ENCODE measurements around the gene TRPM3.

DNA sequence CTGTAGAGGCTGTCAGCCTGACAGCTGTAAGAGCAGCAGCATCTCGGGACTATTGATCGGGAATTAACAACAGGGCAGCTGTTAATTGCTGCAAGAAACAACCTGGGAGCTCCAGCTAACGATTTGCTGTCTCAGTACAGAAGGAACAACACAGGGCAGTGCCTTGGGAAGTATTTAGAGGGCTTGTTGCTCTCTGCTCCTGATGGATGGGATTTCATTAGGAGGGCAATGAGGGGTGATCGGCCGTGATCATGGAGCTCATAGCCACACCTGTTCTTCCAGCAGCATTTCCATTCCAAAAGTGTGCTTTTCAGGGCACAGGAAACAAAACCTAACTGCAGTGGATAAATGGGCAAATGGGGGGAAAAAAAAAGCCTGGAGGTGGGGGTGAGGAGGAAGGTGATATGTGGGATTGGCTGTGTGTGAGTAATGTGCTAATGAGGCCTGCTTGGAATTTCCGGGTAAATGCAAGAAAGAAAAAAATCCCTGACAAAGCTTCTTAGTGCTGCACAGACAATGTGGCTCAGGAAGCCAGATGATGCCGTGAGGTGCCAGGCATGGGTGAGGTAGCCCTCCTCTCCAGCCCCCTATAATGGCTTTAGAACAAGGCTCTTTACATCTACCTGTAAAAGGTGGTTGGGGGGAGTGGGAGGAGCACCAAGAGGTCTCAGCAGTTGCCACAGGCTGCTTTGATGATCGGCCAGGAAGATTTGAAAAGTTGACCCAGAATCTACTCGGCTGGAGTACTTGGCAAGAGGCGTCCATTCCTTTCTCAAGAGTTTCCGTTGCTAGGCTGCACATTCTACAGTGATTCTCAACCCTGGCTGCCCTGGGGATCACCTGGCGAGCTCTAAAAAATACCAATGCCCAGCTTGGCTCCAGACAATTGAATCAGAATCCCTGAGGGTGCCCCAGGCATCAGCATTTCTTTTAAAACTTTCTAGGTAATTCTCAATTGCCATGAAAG, 567.4 kb downstream of the TRPM3 start:
- TF ChIP-seq, protein P1, sequence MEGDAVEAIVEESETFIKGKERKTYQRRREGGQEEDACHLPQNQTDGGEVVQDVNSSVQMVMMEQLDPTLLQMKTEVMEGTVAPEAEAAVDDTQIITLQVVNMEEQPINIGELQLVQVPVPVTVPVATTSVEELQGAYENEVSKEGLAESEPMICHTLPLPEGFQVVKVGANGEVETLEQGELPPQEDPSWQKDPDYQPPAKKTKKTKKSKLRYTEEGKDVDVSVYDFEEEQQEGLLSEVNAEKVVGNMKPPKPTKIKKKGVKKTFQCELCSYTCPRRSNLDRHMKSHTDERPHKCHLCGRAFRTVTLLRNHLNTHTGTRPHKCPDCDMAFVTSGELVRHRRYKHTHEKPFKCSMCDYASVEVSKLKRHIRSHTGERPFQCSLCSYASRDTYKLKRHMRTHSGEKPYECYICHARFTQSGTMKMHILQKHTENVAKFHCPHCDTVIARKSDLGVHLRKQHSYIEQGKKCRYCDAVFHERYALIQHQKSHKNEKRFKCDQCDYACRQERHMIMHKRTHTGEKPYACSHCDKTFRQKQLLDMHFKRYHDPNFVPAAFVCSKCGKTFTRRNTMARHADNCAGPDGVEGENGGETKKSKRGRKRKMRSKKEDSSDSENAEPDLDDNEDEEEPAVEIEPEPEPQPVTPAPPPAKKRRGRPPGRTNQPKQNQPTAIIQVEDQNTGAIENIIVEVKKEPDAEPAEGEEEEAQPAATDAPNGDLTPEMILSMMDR (IDR thresholded peaks at IDR 0.05): no peak
- no peak for TF ChIP-seq EP300 (IDR thresholded peaks at IDR 0.05)
- no peak for TF ChIP-seq POLR2A (IDR thresholded peaks at IDR 0.05)
